GM12875 (cell line): ENCODE results near the gene SAMD5.

Experiments used
- H3K4me3 ChIP-seq: one replicate; pipeline ENCODE4 v1.5.1; 2011; ENCODE audit warnings: low read depth, low read length, control low read depth
- CTCF ChIP-seq: IDR thresholded peaks from 2 replicates; pipeline ENCODE4 v1.5.1; 2011; ENCODE audit warnings: low read depth, mild to moderate bottlenecking, control low read depth, inconsistent platforms, low read length, moderate library complexity, borderline replicate concordance; ENCODE audit not compliant: insufficient read depth

SAMD5 gene

DNA sequence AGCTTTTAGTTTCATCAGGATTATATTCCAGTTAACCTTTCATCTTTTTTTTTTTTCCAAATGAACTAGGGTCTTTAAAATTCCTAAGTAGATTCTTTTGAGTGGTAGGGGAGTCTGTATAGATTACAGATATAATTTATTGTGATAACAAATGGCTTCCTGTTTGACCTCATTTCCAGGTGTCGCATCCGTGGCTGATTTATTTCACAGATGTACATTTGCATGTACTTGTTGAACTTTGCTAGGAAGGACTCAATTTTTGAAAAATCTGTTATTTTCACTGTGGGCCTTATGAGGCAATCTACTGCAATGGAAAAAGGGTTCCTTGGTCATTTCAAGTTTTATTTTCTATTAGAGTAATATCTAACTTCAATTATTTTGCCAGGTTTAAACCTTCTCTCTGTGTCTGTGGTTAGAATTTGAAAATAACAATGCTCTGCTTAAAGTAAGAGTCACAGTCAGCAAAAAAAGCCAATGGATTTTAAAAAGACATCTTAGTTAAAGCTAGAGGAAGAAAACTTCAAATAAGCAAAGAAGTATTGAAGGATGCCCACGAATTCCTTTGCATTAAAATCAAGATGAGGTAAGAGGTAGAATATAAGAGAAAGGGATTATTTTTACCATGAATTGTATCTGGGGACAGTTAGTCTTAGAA lies 57.9 kb downstream of the SAMD5 start:
- TF ChIP-seq CTCF = no peak
- H3K4me3 ChIP-seq = no peak overlapping the region

DNA sequence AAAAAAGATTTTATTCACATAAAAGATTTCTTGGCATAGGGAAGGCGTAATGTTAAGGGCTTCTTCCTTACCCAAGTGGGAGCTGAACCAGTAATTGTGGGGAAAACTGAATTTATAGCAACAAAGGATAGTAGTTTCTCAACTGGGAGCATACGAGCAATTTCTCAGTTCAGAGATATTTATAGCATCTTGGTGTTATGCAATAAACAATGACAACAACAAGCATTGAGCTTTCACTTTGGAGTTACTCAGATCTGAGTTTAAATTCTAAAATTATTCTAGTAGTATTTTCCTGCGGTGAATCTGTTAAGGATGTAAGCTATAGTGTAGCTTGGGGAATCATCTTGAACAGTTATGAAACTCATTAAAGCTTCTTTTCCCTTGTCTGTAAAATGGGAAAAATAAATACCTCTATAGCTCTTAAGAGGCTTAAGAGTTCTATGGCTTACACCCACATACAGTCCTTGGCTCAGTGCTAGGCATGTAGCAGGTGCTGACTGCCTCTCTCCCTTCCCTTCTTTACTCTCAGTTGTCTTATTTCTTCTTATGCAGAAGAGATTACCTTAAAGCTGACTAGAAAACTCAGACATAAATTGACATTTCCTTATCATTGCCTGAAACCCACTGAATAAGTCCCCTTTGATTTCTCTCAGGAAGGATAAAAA lies 58.8 kb downstream of the SAMD5 start:
- H3K4me3 ChIP-seq = no peak overlapping the region
- TF ChIP-seq CTCF = no peak

- TF ChIP-seq CTCF = no peak
- H3K4me3 ChIP-seq = no peak overlapping the region
Measured at GRCh38 chr6:147569788-147570187, 61.3 kb downstream of the SAMD5 start.

DNA sequence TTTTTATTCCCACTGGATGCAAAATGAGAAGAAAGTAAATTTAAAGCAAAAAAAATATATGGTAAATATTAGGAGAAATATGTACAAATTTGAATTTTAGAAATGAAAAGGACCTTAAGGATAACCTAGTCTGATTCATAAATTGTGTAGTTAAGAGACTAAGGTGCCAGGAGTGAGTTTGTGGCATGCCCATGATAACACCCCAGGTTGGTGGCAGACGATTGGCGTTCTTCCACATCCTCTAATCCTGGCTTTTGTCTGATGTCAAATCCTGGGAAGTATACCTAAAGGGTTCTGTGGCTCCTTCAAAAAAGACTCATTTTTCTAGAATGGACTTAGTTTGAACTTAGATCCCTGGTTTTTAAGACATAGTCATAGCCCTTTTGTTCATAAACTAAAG lies 62.2 kb downstream of the SAMD5 start:
- H3K4me3 ChIP-seq = no peak overlapping the region
- no peak for TF ChIP-seq CTCF

DNA sequence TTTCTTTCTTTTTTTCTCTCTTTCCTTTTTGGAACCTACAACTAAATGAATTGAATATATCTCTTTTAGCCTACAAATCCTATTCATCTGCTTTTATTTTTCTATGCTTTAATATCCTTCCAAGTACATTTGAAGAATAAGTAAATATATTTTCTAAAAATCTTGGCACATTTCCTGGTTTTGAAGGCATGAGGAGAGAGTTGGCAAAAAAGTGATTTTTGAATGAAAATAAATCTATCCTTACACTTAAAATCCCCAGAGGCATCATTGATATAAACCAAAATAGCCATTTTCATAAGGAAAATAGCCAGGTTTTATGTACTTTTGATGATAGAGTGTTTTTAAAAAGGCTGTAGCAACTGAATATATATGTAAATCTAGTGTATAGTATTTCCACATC lies 69.0 kb downstream of the SAMD5 start:
- H3K4me3 ChIP-seq = no peak overlapping the region
- TF ChIP-seq CTCF = no peak

GRCh38 chr6:147578159-147578558 lies 69.7 kb downstream of the SAMD5 start:
- no peak for TF ChIP-seq CTCF
- no peak overlapping the region for H3K4me3 ChIP-seq

- H3K4me3 ChIP-seq = no peak overlapping the region
- no peak for TF ChIP-seq CTCF
Measured at GRCh38 chr6:147578883-147579282, 70.4 kb downstream of the SAMD5 start.
